Neuronal stem cell (in vitro differentiated cells): ENCODE data around the gene EGLN3.

Experiments used
- DNase-seq: peaks from one replicate; pipeline ENCODE4 v3.0.0-alpha.2; 2013; ENCODE audit warnings: low spot score
- H2AFZ ChIP-seq: one replicate; pipeline ENCODE4 v1.6.1; 2013; ENCODE audit warnings: mild to moderate bottlenecking, low read length, inconsistent platforms
- H2AK5ac ChIP-seq: 2 replicates; pipeline ENCODE4 v1.6.1; 2013; ENCODE audit warnings: low read depth, mild to moderate bottlenecking, inconsistent platforms, low read length, moderate library complexity, mixed read lengths
- H2BK120ac ChIP-seq: 2 replicates; pipeline ENCODE4 v1.6.1; 2013; ENCODE audit warnings: low read depth, mild to moderate bottlenecking, inconsistent platforms, low read length, moderate library complexity, mixed read lengths
- H2BK12ac ChIP-seq: one replicate; pipeline ENCODE4 v1.6.1; 2013; ENCODE audit warnings: low read length, inconsistent platforms
- H2BK15ac ChIP-seq: 2 replicates; pipeline ENCODE4 v1.6.1; 2013; ENCODE audit warnings: mild to moderate bottlenecking, low read length, inconsistent platforms, mixed read lengths
- H2BK5ac ChIP-seq: one replicate; pipeline ENCODE4 v1.6.1; 2013; ENCODE audit warnings: inconsistent platforms, mild to moderate bottlenecking, low read length, moderate library complexity
- H3K14ac ChIP-seq: one replicate; pipeline ENCODE4 v1.6.1; 2013; ENCODE audit warnings: low read length, inconsistent platforms
- H3K18ac ChIP-seq: 2 replicates; pipeline ENCODE4 v1.6.1; 2013; ENCODE audit warnings: low read length, inconsistent platforms
- H3K23ac ChIP-seq: 2 replicates; pipeline ENCODE4 v1.6.1; 2013; ENCODE audit warnings: low read depth, mild to moderate bottlenecking, mixed read lengths, low read length, inconsistent platforms; ENCODE audit not compliant: poor library complexity
- H3K27ac ChIP-seq: replicated peaks from 3 replicates; pipeline ENCODE4 v1.5.1; 2013; ENCODE audit warnings: low read length, inconsistent platforms
- H3K27me3 ChIP-seq, 3 experiments: 2 replicates each; pipeline ENCODE4 v1.6.1; 2013; ENCODE audit warnings: low read length in 3 of 3, mild to moderate bottlenecking in 2 of 3, inconsistent platforms in 1 of 3, low read depth in 1 of 3, mixed read lengths in 1 of 3, moderate library complexity in 1 of 3; ENCODE audit not compliant: control insufficient read depth in 3 of 3, insufficient read depth in 3 of 3
- H3K36me3 ChIP-seq, 2 donors: replicated peaks in 1 of 2; 2 replicates each; pipeline ENCODE4 v1.6.1; 2013; ENCODE audit warnings: low read length in 2 of 2; ENCODE audit not compliant: control insufficient read depth in 2 of 2, insufficient read depth in 2 of 2
- H3K4ac ChIP-seq: 2 replicates; pipeline ENCODE4 v1.6.1; 2013; ENCODE audit warnings: inconsistent platforms, mild to moderate bottlenecking, low read length, moderate library complexity
- H3K4me1 ChIP-seq, 2 donors: 1 replicate in 1 of 2; 2 replicates in 1 of 2; pipeline ENCODE4 v1.6.1; 2013; ENCODE audit warnings: low read length in 2 of 2, low read depth in 1 of 2; ENCODE audit not compliant: control insufficient read depth in 2 of 2, insufficient read depth in 1 of 2
- H3K4me2 ChIP-seq: one replicate; pipeline ENCODE4 v1.6.1; 2013; ENCODE audit warnings: mild to moderate bottlenecking, low read length, inconsistent platforms; ENCODE audit not compliant: insufficient read depth, poor library complexity, severe bottlenecking
- H3K4me3 ChIP-seq, 2 donors: 2 replicates each; pipeline ENCODE4 v1.5.1; 2013; ENCODE audit warnings: low read length in 2 of 2, mild to moderate bottlenecking in 2 of 2, inconsistent platforms in 1 of 2, moderate library complexity in 1 of 2
- H3K79me1 ChIP-seq: one replicate; pipeline ENCODE4 v1.6.1; 2013; ENCODE audit warnings: low read depth, mild to moderate bottlenecking, inconsistent platforms, low read length, moderate library complexity
- H3K9ac ChIP-seq: one replicate; pipeline ENCODE4 v1.6.1; 2013; ENCODE audit warnings: mild to moderate bottlenecking, low read depth, low read length, inconsistent platforms; ENCODE audit not compliant: poor library complexity
- H3K9me3 ChIP-seq, 2 donors: replicated peaks in 1 of 2; 2 replicates each; pipeline versions ENCODE3 to v1.6.1; 2013; ENCODE audit warnings: low read length in 2 of 2, mild to moderate bottlenecking in 2 of 2, inconsistent platforms in 1 of 2, low read depth in 1 of 2, mixed read lengths in 1 of 2, moderate library complexity in 1 of 2; ENCODE audit not compliant: control insufficient read depth in 2 of 2, insufficient read depth in 1 of 2
- H4K8ac ChIP-seq: one replicate; pipeline ENCODE4 v1.6.1; 2013; ENCODE audit warnings: low read depth, mild to moderate bottlenecking, inconsistent platforms, low read length, moderate library complexity
- H4K91ac ChIP-seq: one replicate; pipeline ENCODE4 v1.6.1; 2013; ENCODE audit warnings: low read length, low read depth, mild to moderate bottlenecking, inconsistent platforms; ENCODE audit not compliant: poor library complexity
- WGBS, 2 donors: extraction: QIAGEN DNeasy Blood & Tissue Kit; methylation state at CpG; one replicate each; pipeline ENCODE4 v1.1.7; 2013; ENCODE audit warnings: missing lambda C conversion rate in 2 of 2, mixed read lengths in 1 of 2; ENCODE audit not compliant: insufficient read length in 2 of 2, insufficient replicate concordance in 1 of 2; ENCODE audit errors: extremely low coverage in 2 of 2; 5-methylcytosine and 5-hydroxymethylcytosine counted together

The EGLN3 gene

DNA sequence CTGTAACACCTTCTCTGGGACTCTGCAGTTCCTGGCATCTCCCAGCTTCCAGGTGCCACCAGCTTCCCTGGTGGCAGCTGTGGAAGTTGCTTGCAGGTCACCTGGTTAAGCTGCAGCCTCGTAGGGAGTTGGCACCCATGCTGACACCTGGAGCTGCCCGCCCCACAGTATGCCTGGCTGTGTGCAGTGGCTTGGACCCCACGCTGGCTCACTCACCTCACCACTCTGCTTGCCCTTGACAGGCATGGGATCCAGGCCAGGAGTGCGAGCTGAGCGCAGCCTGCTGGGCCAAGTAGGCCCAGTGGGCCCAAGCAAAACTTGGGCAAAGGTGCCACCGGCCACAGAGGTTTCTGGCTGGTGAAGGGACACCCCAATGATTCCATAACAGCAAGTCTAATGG lies 48.5 kb downstream of the EGLN3 start:
- no peak overlapping the region for H3K27ac ChIP-seq
- H3K4ac ChIP-seq, result no peak overlapping the region
- no peaks in the 10 kb centered on the region for H3K4me1 ChIP-seq
- no peaks in the 10 kb centered on the region for H3K79me1 ChIP-seq
- DNase-seq, result no peak
- no peak overlapping the region for H4K8ac ChIP-seq
- no peak overlapping the region for H3K23ac ChIP-seq
- H3K4me3 ChIP-seq, result peak overlapping the region in 1 of 2 donors; percentile 58
- no peak overlapping the region for H2BK15ac ChIP-seq
- no peak overlapping the region for H2BK5ac ChIP-seq
- peak overlapping the region; percentile 18 for H2AK5ac ChIP-seq
- H3K27me3 ChIP-seq, result no peaks in the 10 kb centered on the region
- no peak overlapping the region for H4K91ac ChIP-seq
- no peak overlapping the region for H3K9ac ChIP-seq
- no peak overlapping the region for H3K14ac ChIP-seq
- no peak overlapping the region for H2BK120ac ChIP-seq
- no peaks in the 10 kb centered on the region for H3K36me3 ChIP-seq
- no peaks in the 10 kb centered on the region for H3K9me3 ChIP-seq
- H2BK12ac ChIP-seq, result peak overlapping the region; percentile 89
- peak overlapping the region; percentile 27 for H3K18ac ChIP-seq
- no peak overlapping the region for H3K4me2 ChIP-seq
- WGBS, 2 donors, result no CpG with 5 or more reads among the region's 6 CpGs
- no peak overlapping the region for H2AFZ ChIP-seq

DNA sequence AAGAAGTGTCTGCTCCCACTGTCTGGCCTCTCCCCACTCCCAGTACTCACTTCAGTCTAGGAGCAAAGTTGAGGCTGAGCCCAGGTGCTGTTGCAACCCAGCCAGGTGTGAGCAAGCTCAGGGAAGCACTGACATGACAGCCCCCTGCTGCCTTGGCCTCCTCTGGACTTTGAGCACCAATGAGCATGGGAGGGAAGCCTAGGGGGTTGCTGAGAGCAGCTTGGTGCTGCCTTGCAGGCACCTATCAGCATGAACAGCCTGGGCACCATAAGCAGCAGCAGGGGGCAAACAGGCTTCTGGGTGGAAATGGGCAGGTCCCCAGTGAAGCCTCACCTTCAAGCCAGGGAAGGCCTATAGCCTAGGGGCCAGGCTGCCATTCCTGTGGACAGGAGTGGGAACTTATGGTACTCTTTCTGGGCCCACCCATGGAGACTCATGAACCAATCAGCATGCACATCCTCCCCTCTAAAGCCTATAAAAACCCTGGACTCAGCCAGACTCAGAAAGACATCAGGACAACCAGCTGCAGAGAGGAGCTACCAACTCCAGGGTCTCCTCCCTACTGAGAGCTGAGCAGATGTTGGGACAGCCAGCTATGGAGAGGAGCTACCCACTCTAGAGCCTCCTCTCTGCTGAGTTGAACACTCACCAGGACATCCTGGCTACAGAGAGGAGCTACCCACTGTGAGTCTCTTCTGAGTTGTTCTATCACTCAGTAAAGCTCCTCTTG lies 49.3 kb downstream of the EGLN3 start:
- no peak overlapping the region for H2BK120ac ChIP-seq
- no peak overlapping the region for H3K27ac ChIP-seq
- no peaks in the 10 kb centered on the region for H3K36me3 ChIP-seq
- H3K9me3 ChIP-seq, result no peaks in the 10 kb centered on the region
- DNase-seq, result no peak
- no peak overlapping the region for H3K14ac ChIP-seq
- H2BK15ac ChIP-seq, result no peak overlapping the region
- H3K23ac ChIP-seq, result no peak overlapping the region
- H3K18ac ChIP-seq, result no peak overlapping the region
- H3K4ac ChIP-seq, result no peak overlapping the region
- H2AK5ac ChIP-seq, result no peak overlapping the region
- no peak overlapping the region for H2BK12ac ChIP-seq
- no peak overlapping the region for H3K9ac ChIP-seq
- no peak overlapping the region for H4K91ac ChIP-seq
- H3K4me3 ChIP-seq, result no peak overlapping the region
- no peak overlapping the region for H4K8ac ChIP-seq
- no peak overlapping the region for H2AFZ ChIP-seq
- no peak overlapping the region for H2BK5ac ChIP-seq
- H3K27me3 ChIP-seq, result no peaks in the 10 kb centered on the region
- no peaks in the 10 kb centered on the region for H3K4me1 ChIP-seq
- no peak overlapping the region for H3K4me2 ChIP-seq
- no peaks in the 10 kb centered on the region for H3K79me1 ChIP-seq

DNA sequence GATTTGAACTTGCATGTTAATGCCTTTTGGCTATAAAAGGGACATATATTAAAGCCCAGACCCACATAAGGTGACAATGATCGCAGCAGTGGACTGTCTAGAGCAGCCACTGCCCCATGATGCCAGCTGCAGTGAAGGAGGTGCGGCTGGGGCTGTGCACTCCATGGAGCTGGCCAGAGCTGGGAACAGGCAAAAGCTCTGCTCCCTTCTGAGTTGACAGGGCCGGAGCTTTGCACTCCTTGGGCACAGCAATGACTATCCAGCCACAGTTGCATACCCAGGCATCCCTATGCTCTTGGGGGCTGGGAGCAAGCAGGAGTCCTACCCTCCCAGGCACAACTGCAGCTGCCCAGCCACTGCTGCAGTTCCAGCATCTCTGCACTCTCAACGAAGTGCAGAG lies 50.2 kb downstream of the EGLN3 start:
- Histone ChIP-seq H3K9ac (no peak overlapping the region), H2BK12ac (no peak overlapping the region), H2AK5ac (no peak overlapping the region), H3K14ac (no peak overlapping the region), H3K27ac (no peak overlapping the region), H3K4me1 (no peaks in the 10 kb centered on the region), H4K8ac (no peak overlapping the region), H3K36me3 (no peaks in the 10 kb centered on the region), H3K9me3 (no peaks in the 10 kb centered on the region), H3K4me3 (peak overlapping the region in 1 of 2 donors; percentile 18), H3K23ac (no peak overlapping the region), H3K4ac (no peak overlapping the region), H2BK5ac (no peak overlapping the region), H3K79me1 (no peaks in the 10 kb centered on the region), H4K91ac (no peak overlapping the region), H2AFZ (no peak overlapping the region), H2BK15ac (no peak overlapping the region), H3K18ac (peak overlapping the region; percentile 1), H2BK120ac (no peak overlapping the region), H3K27me3 (no peaks in the 10 kb centered on the region), H3K4me2 (no peak overlapping the region)
- WGBS, 2 donors, result no CpG with 5 or more reads among the region's 4 CpGs
- DNase-seq, result no peak

DNA sequence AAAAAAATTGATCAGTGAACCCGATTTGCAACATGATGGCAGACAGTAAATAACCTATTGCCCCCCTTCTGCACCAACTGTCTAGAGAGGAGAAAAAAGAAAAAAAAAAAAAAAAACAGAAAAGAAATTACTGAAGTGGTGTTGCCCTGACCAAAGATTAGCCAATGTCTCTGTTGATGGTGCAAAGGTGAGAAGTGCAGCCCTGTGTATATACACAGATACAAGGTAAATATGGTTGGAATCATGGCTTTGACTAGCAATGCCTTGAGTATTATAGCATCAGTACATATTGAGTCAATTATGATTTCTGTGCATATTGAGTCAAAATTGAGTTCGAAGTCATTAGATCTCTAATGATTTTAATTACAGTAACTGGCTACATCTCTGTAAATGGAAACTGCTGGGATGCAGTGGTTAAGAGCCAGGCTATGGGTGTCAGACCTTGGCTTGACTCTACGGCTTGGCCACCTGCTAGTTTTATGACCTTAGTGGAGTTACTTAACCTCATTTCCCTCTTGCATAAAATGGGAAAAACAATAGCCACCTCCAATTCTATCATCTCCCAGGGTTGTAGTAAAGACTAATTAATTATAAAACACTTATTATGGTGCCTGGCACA lies 51.0 kb downstream of the EGLN3 start:
- Histone ChIP-seq H4K91ac (no peak overlapping the region), H3K36me3 (no peaks in the 10 kb centered on the region), H3K4ac (no peak overlapping the region), H3K23ac (no peak overlapping the region), H3K9me3 (no peaks in the 10 kb centered on the region), H2BK5ac (no peak overlapping the region), H2BK15ac (no peak overlapping the region), H3K4me2 (no peak overlapping the region), H3K4me1 (no peaks in the 10 kb centered on the region), H3K9ac (no peak overlapping the region), H3K27me3 (no peaks in the 10 kb centered on the region), H3K4me3 (no peak overlapping the region), H2BK120ac (no peak overlapping the region), H2BK12ac (no peak overlapping the region), H3K18ac (no peak overlapping the region), H3K79me1 (no peaks in the 10 kb centered on the region), H2AK5ac (no peak overlapping the region), H4K8ac (no peak overlapping the region), H3K27ac (no peak overlapping the region), H3K14ac (no peak overlapping the region), H2AFZ (no peak overlapping the region)
- no CpG with 5 or more reads among the region's 3 CpGs for WGBS, 2 donors
- no peak for DNase-seq
